AG20443 (cell line): ENCODE data around the gene HSCB.
A peak's percentile ranks its signal among the peaks of the same experiment; 100 is the strongest.
"Not testable (repeated sequence)": the region's sequence is repeated elsewhere in the genome, so short reads cannot be mapped to it uniquely, and the experiment has no call there.

ENCODE experiments used
- DNase-seq: peaks from one replicate; pipeline ENCODE4 v3.0.0; 2012; ENCODE audit warnings: low spot score, mixed read lengths

The HSCB gene

DNA sequence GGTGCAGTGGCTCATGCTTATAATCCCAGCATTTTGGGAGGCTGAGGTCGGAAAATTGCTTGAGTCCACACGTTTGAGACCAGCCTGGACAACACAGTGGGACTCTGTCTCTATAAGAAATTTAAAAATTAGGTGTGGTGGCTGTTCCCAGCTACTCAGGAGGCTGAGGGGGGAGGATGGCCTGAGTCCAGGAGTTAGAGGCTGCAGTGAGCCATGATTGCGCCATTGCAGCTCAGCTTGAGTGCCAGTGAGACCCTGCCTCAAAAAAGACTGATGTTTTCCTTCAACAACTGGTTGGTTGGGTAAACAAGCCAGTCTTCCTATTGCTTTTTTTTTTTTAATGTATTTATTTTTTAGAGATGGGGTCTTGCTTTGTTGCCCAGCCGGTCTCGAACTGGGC lies 49.3 kb downstream of the HSCB start:
- no peak for DNase-seq

DNA sequence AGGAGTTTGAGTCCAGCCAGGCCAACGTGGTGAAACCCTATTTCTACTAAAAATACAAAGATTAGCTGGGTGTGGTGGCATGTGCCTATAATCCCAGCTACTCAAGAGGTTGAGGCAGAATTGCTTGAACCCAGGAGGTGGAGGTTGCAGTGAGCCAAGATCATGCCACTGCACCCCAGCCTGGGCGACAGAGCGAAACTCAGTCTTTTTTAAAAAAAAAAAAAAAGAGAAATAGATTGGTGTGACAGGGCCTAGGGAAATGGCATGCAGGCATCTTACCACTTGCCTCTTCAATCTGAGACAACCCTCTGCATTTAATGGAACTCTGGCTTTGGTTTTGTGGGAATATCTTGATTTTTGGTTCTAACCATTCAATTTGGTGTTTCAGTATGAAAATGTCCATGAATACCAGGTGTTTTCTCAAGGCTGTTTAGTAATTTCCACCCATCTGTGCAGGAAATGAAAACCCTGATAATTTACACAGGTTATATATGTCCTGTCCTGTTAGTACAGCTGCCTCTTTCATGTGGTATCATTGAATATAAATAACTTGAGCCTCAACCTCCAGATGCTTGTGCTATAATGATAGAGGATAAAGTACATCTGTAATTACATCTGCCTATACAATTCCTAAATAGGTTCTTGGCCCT lies 50.1 kb downstream of the HSCB start:
- DNase-seq = no peak

DNA sequence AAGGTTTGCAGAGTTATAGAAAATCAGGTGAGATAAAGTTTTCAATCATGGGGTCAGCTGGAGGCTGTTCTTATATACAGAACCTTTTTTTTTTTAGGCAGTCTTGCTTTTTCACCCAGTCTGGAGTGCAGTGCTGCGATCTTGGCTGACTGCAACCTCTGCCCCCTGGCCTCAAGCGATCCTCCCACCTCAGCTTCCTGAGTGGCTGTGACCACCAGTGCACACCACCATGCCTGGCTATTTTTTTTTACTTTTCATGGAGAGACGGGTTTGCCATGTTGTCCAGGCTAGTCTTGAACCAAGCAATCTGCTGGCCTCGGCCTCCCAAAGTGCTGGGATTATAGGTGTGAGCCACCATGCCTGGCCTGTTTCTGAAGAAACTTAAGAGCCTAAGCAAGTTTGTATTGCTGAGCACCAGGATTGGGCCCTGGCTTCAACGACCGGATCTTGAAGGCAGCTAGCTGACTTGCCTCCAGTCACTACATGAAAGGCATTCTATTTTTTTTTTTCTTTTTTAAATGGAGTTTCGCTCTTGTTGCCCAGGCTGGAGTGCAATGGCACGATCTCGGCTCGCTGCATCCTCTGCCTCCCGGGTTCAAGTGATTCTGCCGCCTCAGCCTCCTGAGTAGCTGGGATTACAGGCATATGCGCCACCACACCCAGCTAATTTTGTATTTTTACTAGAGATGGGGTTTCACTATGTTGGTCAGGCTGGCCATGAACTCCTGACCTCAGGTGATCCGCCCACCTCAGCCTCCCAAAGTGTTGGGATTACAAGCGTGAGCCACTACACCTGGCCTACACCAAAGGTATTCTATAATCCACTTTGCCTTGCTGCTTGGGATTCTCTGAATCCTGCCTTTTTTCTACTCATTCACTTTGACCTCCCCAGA lies 50.9 kb downstream of the HSCB start:
- DNase-seq = no peak

DNA sequence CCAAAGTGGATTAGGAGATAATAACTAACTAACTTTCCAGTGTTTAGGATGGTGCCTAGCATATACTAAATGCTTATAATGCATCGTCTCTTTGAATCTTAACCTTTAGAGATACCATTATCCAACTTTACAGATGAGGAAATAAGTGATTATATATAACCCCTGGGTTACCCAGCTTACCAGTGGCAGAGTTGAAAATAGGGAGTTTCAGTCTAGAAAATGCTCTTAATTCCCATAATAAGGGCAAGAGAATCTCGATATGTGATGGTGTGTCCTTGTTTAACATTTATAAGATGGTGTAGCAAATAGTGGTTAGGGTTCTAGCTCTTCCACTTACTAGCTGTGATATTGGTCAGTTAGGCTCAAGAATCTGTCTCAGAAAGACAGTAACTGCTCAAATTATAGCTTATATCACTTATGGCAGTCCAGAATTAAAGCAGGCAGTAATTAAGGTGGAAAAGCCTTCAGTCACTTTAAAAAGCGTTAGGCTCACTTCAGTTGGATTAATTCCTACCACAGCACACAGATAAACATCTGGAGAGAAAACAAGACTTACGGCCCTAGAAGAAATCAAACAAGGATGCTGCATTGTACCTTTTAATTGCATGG lies 52.2 kb downstream of the HSCB start:
- DNase-seq = no peak

DNA sequence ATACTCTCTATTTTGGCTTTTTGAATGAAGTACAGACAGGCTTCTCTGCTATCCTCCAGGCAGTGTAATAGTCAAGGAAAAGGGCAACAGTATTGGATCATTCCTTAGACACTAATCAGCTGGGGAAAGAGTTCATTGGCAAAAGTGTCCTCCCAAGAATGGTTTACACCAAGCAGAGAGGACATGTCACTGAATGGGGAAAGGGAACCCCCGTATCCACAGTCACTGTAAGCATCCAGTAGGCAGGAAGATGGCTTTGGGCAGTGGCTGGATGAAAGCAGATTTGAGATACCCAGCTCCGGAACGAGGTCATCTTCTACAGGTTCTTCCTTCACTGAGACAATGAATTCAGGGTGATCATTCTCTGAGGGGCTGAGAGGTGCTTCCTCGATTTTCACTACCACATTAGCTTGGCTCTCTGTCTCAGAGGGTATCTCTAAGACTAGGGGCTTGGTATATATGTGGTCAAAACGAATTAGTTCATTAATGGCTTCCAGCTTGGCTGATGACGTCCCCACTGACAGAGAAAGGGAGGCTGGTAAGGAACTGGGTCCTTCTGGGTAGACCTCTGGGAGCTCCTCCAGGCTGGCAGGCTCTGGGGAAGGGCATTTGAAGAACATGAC lies 53.3 kb downstream of the HSCB start:
- DNase-seq = no peak

DNA sequence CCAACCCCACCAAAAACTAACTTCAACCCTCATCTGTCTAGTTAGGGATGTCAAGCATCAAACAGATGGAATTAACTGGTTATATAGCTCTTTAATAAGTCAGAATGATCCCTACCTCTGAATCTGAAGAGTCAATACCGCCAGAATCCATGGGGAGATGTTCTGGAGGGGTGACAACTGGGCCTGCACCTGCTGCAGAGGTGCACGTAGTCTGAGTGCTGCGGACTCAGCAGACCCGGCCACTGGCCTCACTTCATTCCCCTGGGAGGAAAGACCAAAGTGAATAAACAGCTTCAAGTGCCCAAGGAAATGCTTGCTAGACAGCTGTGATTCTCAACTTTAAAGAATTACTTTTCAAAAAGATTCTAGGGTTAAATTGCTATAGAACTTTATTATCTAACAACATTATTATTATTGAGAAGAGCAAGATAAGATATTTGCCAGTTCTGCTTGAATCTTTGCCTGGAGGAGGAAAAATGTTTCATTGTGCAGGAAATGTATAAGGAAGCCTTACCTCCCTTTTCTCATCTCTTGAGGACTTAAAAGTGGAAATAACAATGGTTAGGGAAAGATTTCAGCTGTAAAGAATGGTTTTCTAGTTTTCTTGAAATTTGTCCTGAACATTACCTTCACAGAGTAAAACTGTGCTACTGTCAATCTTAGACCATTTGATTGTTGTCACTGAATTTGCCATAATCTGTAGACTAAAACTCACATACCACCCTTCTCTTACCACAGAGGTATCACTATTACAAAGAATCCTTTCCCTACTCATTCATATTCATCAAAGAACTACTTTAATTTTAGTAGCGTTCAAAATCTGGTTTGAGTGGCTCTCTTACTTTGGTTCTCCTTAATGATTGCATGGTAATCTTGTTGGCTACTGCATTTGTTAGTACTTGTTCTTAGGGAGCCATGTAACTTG lies 54.4 kb downstream of the HSCB start:
- no peak for DNase-seq

DNA sequence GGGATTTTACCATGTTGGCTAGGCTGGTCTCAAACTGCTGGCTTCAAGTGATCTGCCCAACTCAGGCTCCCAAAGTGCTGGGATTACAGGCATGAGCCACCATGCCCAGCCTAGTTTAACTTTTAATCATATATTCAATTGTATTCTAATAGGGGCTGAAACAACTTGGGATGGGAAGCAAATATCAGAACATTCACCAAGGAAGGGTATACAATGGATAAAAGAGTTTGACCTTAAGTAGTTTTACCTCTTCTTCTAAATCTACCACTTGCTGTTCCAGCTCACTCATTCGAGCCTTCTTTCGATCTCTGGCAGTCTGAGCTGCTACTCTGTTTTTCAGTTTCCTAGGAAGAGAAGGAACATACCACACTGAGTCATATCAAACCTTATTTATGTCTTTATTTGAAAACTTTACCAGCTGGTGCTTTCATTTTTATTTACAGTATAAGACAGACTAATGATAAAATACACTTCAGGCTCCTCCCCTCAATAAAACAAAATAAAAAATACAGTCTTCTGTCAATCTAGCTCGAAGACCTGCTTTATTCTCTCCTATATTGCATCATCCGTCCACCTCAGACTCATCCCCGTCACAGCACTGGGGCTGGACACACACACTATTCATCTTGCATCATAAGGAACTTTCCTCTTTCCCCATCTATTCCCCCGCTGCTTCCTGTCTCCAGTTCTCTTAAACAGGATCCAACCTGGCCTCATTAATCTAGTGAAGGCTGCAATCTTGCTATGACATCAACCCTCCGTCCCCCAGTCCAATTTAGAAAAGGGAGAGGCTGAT lies 57.2 kb downstream of the HSCB start:
- peak; percentile 83 for DNase-seq

DNA sequence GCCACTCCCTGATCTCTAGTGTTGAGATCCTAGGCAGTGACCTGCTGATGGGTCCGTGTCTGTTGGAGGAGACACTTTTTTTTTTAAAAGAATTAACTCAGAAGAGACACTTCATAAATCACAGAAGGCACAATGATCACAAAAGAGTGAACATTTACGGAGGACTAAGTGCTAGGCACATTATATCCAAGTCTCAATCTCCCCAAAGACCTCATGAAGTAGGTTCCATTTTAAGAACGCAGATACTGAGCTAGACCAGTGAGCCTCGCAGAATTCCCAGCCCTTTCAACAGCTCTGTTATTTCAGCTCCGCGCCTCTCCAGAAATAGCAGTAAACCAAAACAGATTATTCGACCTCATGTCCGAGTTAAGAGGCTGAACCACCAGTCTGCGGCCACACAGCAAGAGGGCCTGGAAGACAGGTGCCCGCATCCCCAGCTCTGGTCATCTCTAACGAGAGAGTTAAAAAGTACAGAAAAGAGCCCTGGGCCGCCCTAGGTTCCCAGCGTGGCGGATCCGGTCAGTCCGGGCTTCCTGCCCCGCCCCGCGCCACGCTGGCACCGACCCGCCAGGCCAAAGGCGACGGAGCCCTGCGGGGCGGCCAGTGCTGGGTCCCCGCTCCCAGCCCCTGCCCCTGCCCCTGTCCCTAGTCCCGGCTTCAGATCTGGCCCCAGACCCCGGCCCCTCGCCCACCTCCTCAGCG lies 57.9 kb downstream of the HSCB start:
- peak; percentile 85 for DNase-seq

DNA sequence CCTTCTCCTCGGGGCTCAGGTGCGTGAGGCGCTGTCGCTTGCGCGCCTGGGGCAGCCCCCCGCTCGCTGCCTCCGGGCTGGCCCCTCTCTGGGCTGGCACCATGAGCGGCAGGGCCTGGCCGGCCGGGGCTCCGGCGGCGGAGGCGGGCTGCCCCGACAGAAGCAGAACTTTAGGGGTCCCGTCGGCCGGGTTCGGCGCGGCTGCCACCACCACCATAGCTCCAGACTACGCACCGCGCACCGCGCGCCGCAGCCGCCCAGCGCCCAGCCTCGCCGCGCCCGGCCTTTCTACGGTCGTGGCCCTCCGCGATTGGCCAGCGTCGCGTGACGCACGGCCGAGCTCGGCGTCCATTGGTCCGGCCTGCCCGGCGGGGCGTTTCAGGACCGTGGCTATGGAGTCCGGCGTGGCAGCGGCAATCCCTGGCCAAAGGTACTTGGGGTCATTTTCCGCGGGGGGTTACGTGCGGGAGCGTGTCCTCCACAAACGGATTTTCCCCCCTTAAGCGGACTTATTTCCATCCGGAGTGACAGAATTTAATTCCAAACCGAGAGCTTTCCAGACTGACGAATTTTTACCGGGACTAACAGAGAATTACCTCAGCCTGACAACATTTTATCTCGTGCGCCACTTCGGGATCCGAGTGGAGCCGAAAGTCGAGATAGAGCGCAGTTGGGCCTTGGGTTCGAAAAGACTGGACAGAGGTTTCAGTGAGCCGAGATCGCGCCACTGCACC lies 58.6 kb downstream of the HSCB start, which contains the start of gene XBP1:
XBP1 (minus strand) TSS at position 262 of the 734 bp plus-strand sequence.
- peak; percentile 99 for DNase-seq

DNA sequence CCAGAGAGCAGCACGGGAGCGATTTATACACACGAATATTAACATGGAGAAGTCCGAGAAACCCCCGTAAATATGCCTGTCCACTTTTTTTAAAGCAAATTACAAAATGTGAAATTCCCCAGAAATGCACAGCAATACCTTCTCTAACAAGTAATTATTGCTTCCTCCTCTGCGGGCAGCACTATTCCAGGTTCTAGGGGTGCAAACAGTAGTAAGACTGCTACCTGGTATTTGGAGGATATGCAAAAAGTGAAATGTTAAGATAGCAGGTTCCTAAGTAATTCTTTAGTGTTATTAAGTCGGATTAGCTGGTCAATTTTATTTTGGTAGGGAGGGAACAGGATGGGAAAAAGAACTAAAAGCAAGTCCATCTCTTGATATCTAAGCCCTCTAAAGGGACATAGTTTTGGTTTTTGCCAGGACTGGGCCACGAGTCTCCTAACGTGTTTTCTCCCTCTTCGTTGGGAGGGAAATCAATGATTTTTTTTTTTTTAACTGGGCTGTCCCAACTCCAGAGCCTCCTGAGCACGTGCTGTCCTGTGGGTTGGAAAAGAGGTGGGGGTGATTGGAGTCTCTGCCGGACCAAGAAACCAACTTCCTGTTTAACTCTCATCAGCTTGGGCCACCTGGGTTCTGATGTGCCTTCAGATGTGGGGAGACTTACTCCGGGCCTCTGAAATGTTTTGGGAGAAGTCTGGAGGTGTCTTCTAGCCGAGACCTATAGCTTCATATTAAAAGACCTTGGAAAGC lies 60.2 kb downstream of the HSCB start:
- DNase-seq = no peak

DNA sequence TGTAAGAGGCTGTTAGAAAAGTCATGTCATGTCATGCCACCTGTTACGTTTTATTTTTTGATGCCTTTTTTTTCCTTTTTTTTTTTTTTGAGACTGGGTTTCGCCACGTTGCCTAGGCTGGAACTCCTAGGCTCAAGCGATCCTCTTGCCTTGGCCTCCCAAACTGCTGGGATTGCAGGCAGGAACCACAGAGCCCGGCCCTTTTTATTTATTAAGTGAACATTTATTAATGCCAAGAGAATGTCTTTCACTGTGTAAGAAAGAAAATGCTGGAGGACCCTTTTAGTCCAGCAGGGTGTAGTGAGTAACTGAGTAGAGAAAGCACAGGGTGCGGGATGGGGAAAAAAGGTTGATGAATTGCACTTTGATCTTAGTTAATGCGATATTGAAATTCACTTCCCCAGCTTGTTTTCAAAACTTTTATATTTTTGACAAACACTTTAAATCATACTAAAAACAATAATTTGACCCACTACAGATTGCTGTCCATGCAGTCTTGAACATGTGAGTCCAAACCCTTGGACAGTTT lies 60.8 kb downstream of the HSCB start:
- DNase-seq = no peak

DNA sequence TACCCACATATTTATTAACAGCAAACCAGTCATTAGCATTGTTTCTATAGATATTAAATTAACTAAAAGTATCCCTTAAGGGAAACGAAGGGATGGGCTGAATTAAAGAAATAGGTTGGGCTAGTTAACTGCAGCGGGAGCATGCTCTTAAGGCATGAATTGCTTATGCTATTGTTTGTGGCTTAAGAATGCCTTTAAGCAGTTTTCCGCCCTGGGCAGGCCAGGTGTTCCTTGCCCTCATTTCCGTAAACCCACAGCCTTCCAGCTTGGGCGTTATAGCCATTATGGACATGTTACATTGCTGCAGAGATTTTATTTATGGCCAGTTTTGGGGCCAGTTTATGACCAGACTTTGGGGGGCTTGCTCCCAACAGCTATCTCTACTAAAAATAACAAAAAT lies 63.6 kb downstream of the HSCB start:
- DNase-seq = not testable (repeated sequence)
